ENCODE results near the gene CERS1.

DNA sequence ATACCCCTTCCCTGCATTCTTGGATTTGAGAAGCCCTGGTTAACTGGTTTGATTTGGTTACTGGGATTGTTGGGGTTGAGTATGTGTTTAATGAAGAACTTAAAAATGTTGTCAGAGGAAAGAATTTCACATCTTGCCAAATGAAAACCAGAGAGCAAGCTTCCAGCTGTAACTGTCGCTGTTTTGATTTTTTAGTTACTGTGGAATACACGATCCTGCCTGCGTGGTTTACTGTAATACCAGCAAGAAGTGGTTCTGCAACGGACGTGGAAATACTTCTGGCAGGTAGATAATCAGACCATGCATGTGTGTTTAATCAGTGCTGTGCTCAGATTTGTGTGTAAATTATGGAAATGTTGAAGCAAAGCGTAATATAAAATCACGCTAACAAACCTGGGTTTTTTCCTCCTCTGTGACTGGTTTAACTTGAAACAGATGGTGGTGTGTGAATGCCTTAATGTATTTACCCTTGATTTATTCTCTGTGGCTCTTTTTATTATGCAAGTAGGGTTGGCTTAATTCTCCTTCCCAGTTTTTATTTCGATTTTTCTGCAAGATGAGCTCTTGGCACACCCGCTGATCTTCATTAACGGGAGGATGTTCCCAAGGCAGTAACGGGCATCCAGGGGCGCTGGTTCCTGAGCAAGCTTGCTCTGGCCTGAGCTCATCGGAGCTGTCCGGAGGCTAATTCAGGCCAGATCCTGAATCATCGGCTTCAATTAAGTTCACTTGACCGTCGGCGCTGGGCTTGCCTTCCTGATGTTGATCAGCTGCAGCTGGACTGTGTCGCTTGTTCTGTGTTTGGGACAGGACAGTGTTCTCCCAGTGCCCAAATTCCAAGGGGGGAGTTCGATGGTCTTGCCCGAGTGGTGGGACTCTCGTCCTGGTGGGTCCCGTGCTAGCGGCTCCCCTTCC is 48.2 kb downstream of the CERS1 start:
- TF ChIP-seq, protein P1, sequence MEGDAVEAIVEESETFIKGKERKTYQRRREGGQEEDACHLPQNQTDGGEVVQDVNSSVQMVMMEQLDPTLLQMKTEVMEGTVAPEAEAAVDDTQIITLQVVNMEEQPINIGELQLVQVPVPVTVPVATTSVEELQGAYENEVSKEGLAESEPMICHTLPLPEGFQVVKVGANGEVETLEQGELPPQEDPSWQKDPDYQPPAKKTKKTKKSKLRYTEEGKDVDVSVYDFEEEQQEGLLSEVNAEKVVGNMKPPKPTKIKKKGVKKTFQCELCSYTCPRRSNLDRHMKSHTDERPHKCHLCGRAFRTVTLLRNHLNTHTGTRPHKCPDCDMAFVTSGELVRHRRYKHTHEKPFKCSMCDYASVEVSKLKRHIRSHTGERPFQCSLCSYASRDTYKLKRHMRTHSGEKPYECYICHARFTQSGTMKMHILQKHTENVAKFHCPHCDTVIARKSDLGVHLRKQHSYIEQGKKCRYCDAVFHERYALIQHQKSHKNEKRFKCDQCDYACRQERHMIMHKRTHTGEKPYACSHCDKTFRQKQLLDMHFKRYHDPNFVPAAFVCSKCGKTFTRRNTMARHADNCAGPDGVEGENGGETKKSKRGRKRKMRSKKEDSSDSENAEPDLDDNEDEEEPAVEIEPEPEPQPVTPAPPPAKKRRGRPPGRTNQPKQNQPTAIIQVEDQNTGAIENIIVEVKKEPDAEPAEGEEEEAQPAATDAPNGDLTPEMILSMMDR (IDR thresholded peaks at IDR 0.05 in 2 of 3, conservative IDR thresholded peaks at IDR 0.05 in 1 of 3; ENCODE audit: borderline replicate concordance in 1 of 3, insufficient read depth in 1 of 3, low read depth in 2 of 3, low read length in 2 of 3) = no peak
- TF ChIP-seq SIN3A (IDR thresholded peaks at IDR 0.05; ENCODE audit: low read depth) (no peak), EZH2 (IDR thresholded peaks at IDR 0.05) (no peak), EZH2phosphoT487 (IDR thresholded peaks at IDR 0.05; ENCODE audit: borderline replicate concordance) (no peak), RAD21 (IDR thresholded peaks at IDR 0.05; ENCODE audit: low read depth) (no peak), SRF (IDR thresholded peaks at IDR 0.05; ENCODE audit: low read depth) (no peak), EGR1 (IDR thresholded peaks at IDR 0.05; ENCODE audit: low read depth) (no peak), CEBPB (IDR thresholded peaks at IDR 0.05; ENCODE audit: low read depth) (no peak), TCF7L2 (IDR thresholded peaks at IDR 0.05; ENCODE audit: borderline replicate concordance, extremely low read depth, insufficient read depth, insufficient read length) (no peak), POLR2A (IDR thresholded peaks at IDR 0.05; ENCODE audit: borderline replicate concordance, extremely low read depth, insufficient read depth, insufficient read length) (no peak), YY1 (IDR thresholded peaks at IDR 0.05; ENCODE audit: extremely low read depth, insufficient replicate concordance, low read depth, low read length) (no peak)
- TF ChIP-seq, protein P2, sequence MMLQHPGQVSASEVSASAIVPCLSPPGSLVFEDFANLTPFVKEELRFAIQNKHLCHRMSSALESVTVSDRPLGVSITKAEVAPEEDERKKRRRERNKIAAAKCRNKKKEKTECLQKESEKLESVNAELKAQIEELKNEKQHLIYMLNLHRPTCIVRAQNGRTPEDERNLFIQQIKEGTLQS (IDR thresholded peaks at IDR 0.05) = no peak

All from HCT116 (cell line).